ENCODE measurements around the gene NR5A1. TPM values are rescaled to one million over a fixed set of nuclear protein-coding genes. Genes with fewer than 3 reads are reported as not detected.

NR5A1 gene
- polyA plus RNA-seq, 2 of the 4 experiments (the other 2 are of a cell fraction) = not detected

DNA sequence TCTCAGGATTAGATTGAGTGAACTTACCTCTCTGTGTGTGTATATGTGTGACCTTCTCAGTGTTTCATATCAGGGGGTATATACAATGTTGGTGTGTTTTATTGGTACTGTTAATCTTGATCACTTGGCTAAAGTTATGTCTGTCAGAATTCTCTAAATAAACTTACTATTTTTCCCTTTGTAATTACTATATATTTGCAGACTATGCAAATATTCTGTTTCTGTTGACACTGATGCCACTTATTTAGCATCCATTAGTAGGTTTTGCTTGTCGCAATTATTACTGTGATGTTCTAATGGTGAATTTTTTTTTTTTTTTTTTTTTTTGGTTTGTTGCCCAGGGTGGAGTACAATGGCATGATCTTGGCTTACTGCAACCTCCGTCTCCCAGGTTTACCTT is 42.9 kb upstream of the NR5A1 start:
- Histone ChIP-seq H3K4me3 (no peak overlapping the region), H3K27ac (no peak overlapping the region), H3K4me1 (peaks cover 10% of the 10 kb centered on the region; the same call in 2 of the 3 replicates), H3K4me2 (no peak overlapping the region), H3K9me3 (no peaks in the 10 kb centered on the region)
- TF ChIP-seq, protein P1, sequence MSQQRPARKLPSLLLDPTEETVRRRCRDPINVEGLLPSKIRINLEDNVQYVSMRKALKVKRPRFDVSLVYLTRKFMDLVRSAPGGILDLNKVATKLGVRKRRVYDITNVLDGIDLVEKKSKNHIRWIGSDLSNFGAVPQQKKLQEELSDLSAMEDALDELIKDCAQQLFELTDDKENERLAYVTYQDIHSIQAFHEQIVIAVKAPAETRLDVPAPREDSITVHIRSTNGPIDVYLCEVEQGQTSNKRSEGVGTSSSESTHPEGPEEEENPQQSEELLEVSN (IDR thresholded peaks at IDR 0.05; ENCODE audit: borderline replicate concordance, low read depth) = no peak
- TF ChIP-seq MAFK (IDR thresholded peaks at IDR 0.05; ENCODE audit: partially characterized antibody) (peak; percentile 34), HOXA7 (CRISPR knock-in tag; IDR thresholded peaks at IDR 0.05) (no peak)
- FAIRE-seq = no peak
- ATAC-seq = no peak
- WGBS (ENCODE audit: missing lambda C conversion rate) = 93% methylated on average over 2 of the region's 2 CpGs
- POLR2A ChIA-PET = no interaction called here
- CTCF ChIA-PET = interaction anchor here (1.4 to 9.0 kb wide), 3 partner anchors 13 to 161 kb away, joined by 8 to 74 read pairs (median 59); no protein-coding TSS in a partner anchor
- no peak for DNase-seq (ENCODE audit: low read depth in 1 of 2, low spot score in 1 of 2)

DNA sequence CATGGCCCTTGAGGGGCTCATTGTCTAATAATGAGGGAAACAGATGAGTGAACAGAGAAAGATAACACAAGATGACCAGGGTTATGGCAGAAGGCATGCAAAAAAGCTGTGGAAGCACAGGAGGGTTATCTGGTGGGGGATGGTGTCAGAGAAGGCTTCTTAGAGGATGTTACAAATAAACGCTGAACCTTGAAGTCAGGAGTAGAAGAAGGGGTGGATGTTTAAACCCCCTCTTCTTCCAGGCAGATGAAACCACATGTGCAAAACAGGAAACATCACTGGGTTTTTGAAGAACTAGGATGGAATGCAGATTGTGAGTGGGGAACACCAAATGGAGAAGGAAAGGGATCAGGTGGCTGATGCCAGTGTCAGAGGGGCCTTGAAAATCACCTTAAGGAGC is 41.8 kb upstream of the NR5A1 start:
- TF ChIP-seq KDM1A (IDR thresholded peaks at IDR 0.05; ENCODE audit: low read depth) (no peak), HMGXB4 (CRISPR knock-in tag; IDR thresholded peaks at IDR 0.05; ENCODE audit: borderline replicate concordance) (no peak), ZNF302 (CRISPR knock-in tag; IDR thresholded peaks at IDR 0.05) (no peak), SMC3 (IDR thresholded peaks at IDR 0.05) (no peak), BCL3 (IDR thresholded peaks at IDR 0.05) (no peak), POLR2A (IDR thresholded peaks at IDR 0.05; ENCODE audit: low read length) (no peak), JUN (IDR thresholded peaks at IDR 0.05) (no peak), NPAS2 (CRISPR knock-in tag; IDR thresholded peaks at IDR 0.05; ENCODE audit: borderline replicate concordance) (no peak), CHD4 (IDR thresholded peaks at IDR 0.05; ENCODE audit: borderline replicate concordance) (no peak), FOSB (CRISPR knock-in tag; IDR thresholded peaks at IDR 0.05) (no peak), HOXB13 (CRISPR knock-in tag; IDR thresholded peaks at IDR 0.05; ENCODE audit: low read depth) (no peak), RNF2 (IDR thresholded peaks at IDR 0.05; ENCODE audit: borderline replicate concordance, low read depth) (no peak), FOXS1 (CRISPR knock-in tag; IDR thresholded peaks at IDR 0.05) (no peak), HOXA7 (CRISPR knock-in tag; IDR thresholded peaks at IDR 0.05) (no peak), NR3C1 (IDR thresholded peaks at IDR 0.05) (no peak), EHF (CRISPR knock-in tag; IDR thresholded peaks at IDR 0.05) (no peak), RAD21 (conservative IDR thresholded peaks at IDR 0.05 in 1 of 2, IDR thresholded peaks at IDR 0.05 in 1 of 2) (no peak), HOXB5 (CRISPR knock-in tag; IDR thresholded peaks at IDR 0.05) (no peak)
- TF ChIP-seq, protein P2, sequence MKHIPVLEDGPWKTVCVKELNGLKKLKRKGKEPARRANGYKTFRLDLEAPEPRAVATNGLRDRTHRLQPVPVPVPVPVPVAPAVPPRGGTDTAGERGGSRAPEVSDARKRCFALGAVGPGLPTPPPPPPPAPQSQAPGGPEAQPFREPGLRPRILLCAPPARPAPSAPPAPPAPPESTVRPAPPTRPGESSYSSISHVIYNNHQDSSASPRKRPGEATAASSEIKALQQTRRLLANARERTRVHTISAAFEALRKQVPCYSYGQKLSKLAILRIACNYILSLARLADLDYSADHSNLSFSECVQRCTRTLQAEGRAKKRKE (CRISPR knock-in tag; IDR thresholded peaks at IDR 0.05; ENCODE audit: low read depth) = no peak
- TF ChIP-seq, protein P3, sequence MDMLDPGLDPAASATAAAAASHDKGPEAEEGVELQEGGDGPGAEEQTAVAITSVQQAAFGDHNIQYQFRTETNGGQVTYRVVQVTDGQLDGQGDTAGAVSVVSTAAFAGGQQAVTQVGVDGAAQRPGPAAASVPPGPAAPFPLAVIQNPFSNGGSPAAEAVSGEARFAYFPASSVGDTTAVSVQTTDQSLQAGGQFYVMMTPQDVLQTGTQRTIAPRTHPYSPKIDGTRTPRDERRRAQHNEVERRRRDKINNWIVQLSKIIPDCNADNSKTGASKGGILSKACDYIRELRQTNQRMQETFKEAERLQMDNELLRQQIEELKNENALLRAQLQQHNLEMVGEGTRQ (IDR thresholded peaks at IDR 0.05) = no peak
- Histone ChIP-seq H3K4me1 (peaks cover 10% of the 10 kb centered on the region; the same call in 2 of the 3 replicates), H3K9me3 (no peaks in the 10 kb centered on the region), H3K4me2 (no peak overlapping the region), H3K4me3 (no peak overlapping the region), H3K27ac (no peak overlapping the region)
- DNase-seq (ENCODE audit: low read depth in 1 of 2, low spot score in 1 of 2) (no peak), FAIRE-seq (no peak), ATAC-seq (no peak)
- ChIA-PET POLR2A (no interaction called here), CTCF (interaction anchor here (1.4 to 9.0 kb wide), 2 partner anchors 12 to 163 kb away, joined by 8 to 74 read pairs; no protein-coding TSS in a partner anchor)
- WGBS (ENCODE audit: missing lambda C conversion rate) = 95% methylated on average over 1 of the region's 1 CpG

Measured in A549 (cell line).